Fibroblast of lung (primary cell): ENCODE results near the gene MYO5B. TPM values are rescaled to one million over a fixed set of nuclear protein-coding genes. Genes with fewer than 3 reads are reported as not detected.
A peak's percentile ranks its signal among the peaks of the same experiment; 100 is the strongest.

Experiments
- DNase-seq, 2 donors: peaks; one replicate each; pipeline versions ENCODE4 v3.0.0 to v3.0.0-alpha.2; 2010; ENCODE audit warnings: low read depth in 2 of 2
- H2AFZ ChIP-seq: 2 replicates; pipeline ENCODE4 v1.5.1; 2012; ENCODE audit warnings: low read length, control low read depth, inconsistent platforms
- H3K27ac ChIP-seq: 2 replicates; pipeline ENCODE4 v1.5.1; 2011; ENCODE audit warnings: low read length, control low read depth; ENCODE audit not compliant: insufficient read depth
- H3K27me3 ChIP-seq: 2 replicates; pipeline ENCODE4 v1.5.1; 2011; ENCODE audit warnings: mild to moderate bottlenecking, low read length; ENCODE audit not compliant: control insufficient read depth, insufficient read depth
- H3K36me3 ChIP-seq: 2 replicates; pipeline ENCODE4 v1.5.1; 2011; ENCODE audit warnings: low read length; ENCODE audit not compliant: control insufficient read depth, insufficient read depth
- H3K4me1 ChIP-seq: 2 replicates; pipeline ENCODE4 v1.5.1; 2011; ENCODE audit warnings: low read length; ENCODE audit not compliant: control insufficient read depth, insufficient read depth; ENCODE audit errors: extremely low read depth
- H3K4me2 ChIP-seq: 2 replicates; pipeline ENCODE4 v1.5.1; 2011; ENCODE audit warnings: low read length, control low read depth; ENCODE audit not compliant: insufficient read depth; ENCODE audit errors: extremely low read depth
- H3K4me3 ChIP-seq, 4 experiments: fragments of 200-600 bp in 1 of 4; sonication (generic) in 1 of 4; replicated peaks in 1 of 4; 2 replicates each; pipeline ENCODE4 v1.5.1; 2011 to 2016; ENCODE audit warnings: low read length in 4 of 4, low read depth in 3 of 4, mild to moderate bottlenecking in 3 of 4, control low read depth in 2 of 4, inconsistent platforms in 1 of 4, mixed read lengths in 1 of 4; ENCODE audit not compliant: insufficient read depth in 1 of 4; ENCODE audit errors: control extremely low read depth in 1 of 4
- H3K79me2 ChIP-seq: 2 replicates; pipeline ENCODE4 v1.5.1; 2012; ENCODE audit warnings: mild to moderate bottlenecking, low read length, inconsistent platforms; ENCODE audit not compliant: control insufficient read depth, insufficient read depth
- H3K9ac ChIP-seq: 2 replicates; pipeline ENCODE4 v1.5.1; 2011; ENCODE audit warnings: mild to moderate bottlenecking, low read length, control low read depth; ENCODE audit not compliant: insufficient read depth
- H3K9me3 ChIP-seq: 2 replicates; pipeline ENCODE4 v1.5.1; 2012; ENCODE audit warnings: low read depth, low read length; ENCODE audit not compliant: control insufficient read depth, insufficient read depth
- H4K20me1 ChIP-seq: 2 replicates; pipeline ENCODE4 v1.5.1; 2011; ENCODE audit warnings: low read length; ENCODE audit not compliant: control insufficient read depth, insufficient read depth; ENCODE audit errors: extremely low read depth
- CTCF ChIP-seq, 2 donors: IDR thresholded peaks in 1 of 2; conservative IDR thresholded peaks in 1 of 2; 1 replicate in 1 of 2; 2 replicates in 1 of 2; pipeline ENCODE4 v1.5.1; 2011 to 2012; ENCODE audit warnings: low read length in 2 of 2, control low read depth in 1 of 2, inconsistent platforms in 1 of 2, low read depth in 1 of 2, mild to moderate bottlenecking in 1 of 2
- EZH2 ChIP-seq: IDR thresholded peaks from 2 replicates; pipeline ENCODE4 v1.5.1; 2012; ENCODE audit warnings: low read length, control low read depth, mild to moderate bottlenecking; ENCODE audit errors: missing control alignments
- polyA plus RNA-seq, 2 donors: library from polyadenylated mRNA; depleted of rRNA in 1 of 2; stranded (reverse) in 1 of 2; unstranded in 1 of 2; fragments of >200 nt; gene quantifications; 2 replicates each; pipeline ENCODE4 v1.2.1, GENCODE V29; 2011 to 2012; ENCODE audit warnings: missing spikeins in 1 of 2
- total RNA-seq: library from RNA; depleted of rRNA; stranded (reverse); fragments of >200 nt; gene quantifications from 2 replicates; pipeline ENCODE4 v1.2.1, GENCODE V29; 2014

The MYO5B gene
- total and polyA plus RNA-seq, 2 donors (not counting 1 experiment from before 2014, with no cell fraction given), result under 0.01 to 0.06 TPM

GRCh38 chr18:50190236-50190635, 4.7 kb downstream of the MYO5B start:
- peak in 1 of 2 donors; percentile 60 for DNase-seq
- H3K9ac ChIP-seq, result no peak overlapping the region
- H3K27me3 ChIP-seq, result peaks cover 10% of the 10 kb centered on the region
- no peaks in the 10 kb centered on the region for H3K79me2 ChIP-seq
- TF ChIP-seq CTCF (conservative IDR thresholded peaks at IDR 0.05 in 1 of 2, IDR thresholded peaks at IDR 0.05 in 1 of 2; ENCODE audit: low read depth in 1 of 2, low read length in 2 of 2), result no peak
- no peak for TF ChIP-seq EZH2
- no peaks in the 10 kb centered on the region for H3K4me1 ChIP-seq
- H3K36me3 ChIP-seq, result no peaks in the 10 kb centered on the region
- H3K4me3 ChIP-seq, result no peak overlapping the region
- H3K27ac ChIP-seq, result no peak overlapping the region
- H4K20me1 ChIP-seq, result no peaks in the 10 kb centered on the region
- H2AFZ ChIP-seq, result no peak overlapping the region
- no peaks in the 10 kb centered on the region for H3K9me3 ChIP-seq
- no peak overlapping the region for H3K4me2 ChIP-seq

- Histone ChIP-seq H3K4me1 (no peaks in the 10 kb centered on the region), H3K27ac (no peak overlapping the region), H2AFZ (no peak overlapping the region), H3K27me3 (peaks cover 10% of the 10 kb centered on the region), H3K79me2 (no peaks in the 10 kb centered on the region), H3K4me2 (no peak overlapping the region), H4K20me1 (no peaks in the 10 kb centered on the region), H3K4me3 (no peak overlapping the region), H3K36me3 (no peaks in the 10 kb centered on the region), H3K9ac (no peak overlapping the region), H3K9me3 (no peaks in the 10 kb centered on the region)
- no peak for DNase-seq
- TF ChIP-seq EZH2 (no peak), CTCF (conservative IDR thresholded peaks at IDR 0.05 in 1 of 2, IDR thresholded peaks at IDR 0.05 in 1 of 2; ENCODE audit: low read depth in 1 of 2, low read length in 2 of 2) (no peak)
Measured at GRCh38 chr18:50189160-50189559, 5.8 kb downstream of the MYO5B start.

GRCh38 chr18:50188652-50189051, 6.3 kb downstream of the MYO5B start:
- no peak for DNase-seq

More at GRCh38 chr18:50188652-50189051, 6.3 kb downstream of the MYO5B start:
- TF ChIP-seq CTCF (conservative IDR thresholded peaks at IDR 0.05 in 1 of 2, IDR thresholded peaks at IDR 0.05 in 1 of 2; ENCODE audit: low read depth in 1 of 2, low read length in 2 of 2), result no peak
- no peak for TF ChIP-seq EZH2
- H3K27me3 ChIP-seq, result peaks cover 8% of the 10 kb centered on the region
- H3K9me3 ChIP-seq, result no peaks in the 10 kb centered on the region
- no peaks in the 10 kb centered on the region for H3K36me3 ChIP-seq
- no peaks in the 10 kb centered on the region for H3K4me1 ChIP-seq
- no peak overlapping the region for H3K27ac ChIP-seq
- H3K9ac ChIP-seq, result no peak overlapping the region
- no peak overlapping the region for H2AFZ ChIP-seq
- no peak overlapping the region for H3K4me3 ChIP-seq
- no peaks in the 10 kb centered on the region for H4K20me1 ChIP-seq
- no peak overlapping the region for H3K4me2 ChIP-seq
- H3K79me2 ChIP-seq, result no peaks in the 10 kb centered on the region
